Measurements from ENCODE around the gene YTHDF2. TPM values are rescaled to one million over a fixed set of nuclear protein-coding genes. Genes with fewer than 3 reads are reported as not detected.
"Not testable (repeated sequence)": the region's sequence is repeated elsewhere in the genome, so short reads cannot be mapped to it uniquely, and the experiment has no call there.

The YTHDF2 gene
- total and polyA plus RNA-seq, 3 experiments from 2014 or later = 98.3 to 135 (median 105) TPM

DNA sequence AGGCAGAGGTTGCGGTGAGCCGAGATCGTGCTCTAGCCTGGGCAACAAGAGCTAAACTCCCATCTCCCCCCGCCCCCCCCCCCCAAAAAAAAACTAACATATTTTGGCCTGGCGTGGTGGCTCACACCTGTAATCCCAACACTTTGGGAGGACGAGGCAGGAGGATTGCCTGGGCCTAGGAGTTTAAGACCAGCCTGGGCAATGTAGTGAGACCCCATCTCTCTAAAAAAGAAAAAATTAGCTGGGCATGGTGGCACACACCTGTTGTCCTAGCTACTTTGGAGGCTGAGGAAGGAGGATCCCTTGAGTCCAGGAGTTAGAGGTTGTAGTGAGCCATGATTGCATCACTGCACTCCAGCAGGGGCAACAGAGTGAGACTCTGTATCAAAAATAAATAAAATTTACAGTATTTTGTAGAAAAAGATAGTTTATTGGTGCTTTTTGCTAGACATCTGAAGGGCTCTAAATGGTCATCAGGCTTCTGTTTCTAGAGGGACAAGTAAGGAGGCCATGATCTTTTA is 9.0 kb downstream of the YTHDF2 start:
- H3K27ac ChIP-seq (ENCODE audit: low read depth, low read length) = no peak overlapping the region
- POLR2A ChIA-PET = no interaction called here

GRCh38 chr1:28750330-28750729 is 13.6 kb downstream of the YTHDF2 start:
- H3K36me3 ChIP-seq (ENCODE audit: insufficient read depth, low read length) = peaks cover 5% of the 10 kb centered on the region
- H3K4me3 ChIP-seq (ENCODE audit: low read length) = no peak overlapping the region
- Mint-ChIP-seq H3K4me3 (peak overlapping the region; percentile 12 to 62 (median 45)), H3K4me1 (peaks cover 54 to 82% (median 82%) of the 10 kb centered on the region in 3 donors), H3K9me3 (no peaks in the 10 kb centered on the region), H3K27me3 (no peaks in the 10 kb centered on the region), H3K36me3 (peaks cover 0 to 53% (median 13%) of the 10 kb centered on the region in 3 donors), H3K27ac (peak overlapping the region in 6 of 8 donors; percentile 2 to 80 (median 42))
- CTCF ChIA-PET = interaction anchor here (1.0 to 3.2 kb wide), 2 partner anchors 14 to 25 kb away, joined by 3 to 16 read pairs; partner anchors contain the start of gene YTHDF2
- no peak for DNase-seq
- POLR2A ChIA-PET = no interaction called here
- H3K27ac ChIP-seq (ENCODE audit: low read depth, low read length) = peak overlapping the region; percentile 6
- no peaks in the 10 kb centered on the region for H3K27me3 ChIP-seq (ENCODE audit: insufficient read depth, low read length, poor library complexity, severe bottlenecking)
- no peaks in the 10 kb centered on the region for H3K9me3 ChIP-seq (ENCODE audit: low read length)
- H3K4me1 ChIP-seq (ENCODE audit: insufficient read depth, low read length) = peaks cover 95% of the 10 kb centered on the region

More for the DNA sequence above, 9.0 kb downstream of the YTHDF2 start:
- no peaks in the 10 kb centered on the region for H3K27me3 Mint-ChIP-seq
- peak overlapping the region in 3 of 7 donors; percentile 32 to 62 (median 44) for H3K4me3 Mint-ChIP-seq
- peak overlapping the region in 3 of 8 donors; percentile 8 to 61 (median 15) for H3K27ac Mint-ChIP-seq
- no peaks in the 10 kb centered on the region for H3K9me3 Mint-ChIP-seq
- CTCF ChIA-PET = interaction anchor here (1.9 kb wide), 1 partner anchor 9 kb away, joined by 7 read pairs; the partner anchor contains the start of gene YTHDF2
- Histone ChIP-seq H3K4me1 (ENCODE audit: insufficient read depth, low read length) (peaks cover 81% of the 10 kb centered on the region), H3K27me3 (ENCODE audit: insufficient read depth, low read length, poor library complexity, severe bottlenecking) (no peaks in the 10 kb centered on the region), H3K9me3 (ENCODE audit: low read length) (no peaks in the 10 kb centered on the region), H3K4me3 (ENCODE audit: low read length) (no peak overlapping the region), H3K36me3 (ENCODE audit: insufficient read depth, low read length) (peaks cover 46% of the 10 kb centered on the region)
- peaks cover 70 to 90% (median 88%) of the 10 kb centered on the region in 3 donors for H3K4me1 Mint-ChIP-seq
- peaks cover 0 to 76% (median 24%) of the 10 kb centered on the region in 3 donors for H3K36me3 Mint-ChIP-seq
- DNase-seq = no peak

- H3K4me1 ChIP-seq (ENCODE audit: insufficient read depth, low read length) = peaks cover 96% of the 10 kb centered on the region
- H3K27ac ChIP-seq (ENCODE audit: low read depth, low read length); H3K36me3 ChIP-seq (ENCODE audit: insufficient read depth, low read length); H3K4me3 ChIP-seq (ENCODE audit: low read length); H3K27me3 ChIP-seq (ENCODE audit: insufficient read depth, low read length, poor library complexity, severe bottlenecking); H3K27me3 Mint-ChIP-seq; H3K9me3 ChIP-seq (ENCODE audit: low read length); POLR2A ChIA-PET; DNase-seq; H3K9me3 Mint-ChIP-seq: not testable (repeated sequence)
- CTCF ChIA-PET = interaction anchor here (1.0 to 3.2 kb wide), 2 partner anchors 14 to 24 kb away, joined by 3 to 16 read pairs; partner anchors contain the start of gene YTHDF2
- H3K36me3 Mint-ChIP-seq = peaks cover 0 to 50% (median 13%) of the 10 kb centered on the region in 3 donors
- H3K4me3 Mint-ChIP-seq = peak overlapping the region in 3 of 7 donors; percentile 8 to 62 (median 18)
- peak overlapping the region in 1 of 8 donors; percentile 38 for H3K27ac Mint-ChIP-seq
- peaks cover 54 to 79% (median 79%) of the 10 kb centered on the region in 3 donors for H3K4me1 Mint-ChIP-seq
These were observed 14.1 kb downstream of the YTHDF2 start for GRCh38 chr1:28750771-28751294.

DNA sequence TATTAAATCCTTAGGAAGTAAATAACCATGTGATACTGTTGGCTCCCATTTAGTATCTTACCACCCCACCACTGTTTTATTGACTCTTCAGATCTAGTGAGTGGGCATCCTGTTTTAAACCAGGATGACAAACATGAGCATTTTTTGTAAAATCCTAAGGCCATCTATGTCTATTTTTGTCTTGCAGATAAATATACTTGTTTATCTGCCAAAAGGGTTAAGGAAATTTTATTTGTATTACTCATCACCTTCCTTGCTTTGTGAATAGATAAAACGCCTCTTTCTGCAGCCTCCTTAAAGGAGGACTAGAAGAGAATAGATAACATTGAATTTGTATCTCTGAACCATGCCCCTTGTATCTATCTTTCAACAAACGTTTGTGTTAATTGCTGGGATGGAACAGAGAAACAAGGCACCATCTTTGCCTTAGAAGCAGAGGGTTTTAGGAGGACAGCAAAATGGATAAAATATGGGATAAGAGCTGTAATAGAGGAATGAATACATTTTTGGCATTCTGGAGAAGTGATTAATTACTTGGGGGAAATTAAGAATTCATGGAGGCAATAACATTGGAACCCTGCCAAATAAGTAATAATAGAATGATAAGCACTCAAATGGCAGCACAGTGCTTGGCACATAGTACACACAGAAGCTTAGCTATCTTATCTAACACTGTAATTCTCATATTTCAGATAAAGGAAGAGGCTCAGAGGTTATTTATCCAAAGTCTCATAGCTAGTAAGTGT is 14.7 kb downstream of the YTHDF2 start:
- Mint-ChIP-seq H3K27me3 (no peaks in the 10 kb centered on the region), H3K9me3 (no peaks in the 10 kb centered on the region), H3K27ac (peak overlapping the region in 6 of 8 donors; percentile 4 to 86 (median 40)), H3K36me3 (peaks cover 0 to 46% (median 10%) of the 10 kb centered on the region in 3 donors), H3K4me1 (peaks cover 48 to 73% (median 72%) of the 10 kb centered on the region in 3 donors), H3K4me3 (peak overlapping the region in 6 of 7 donors; percentile 1 to 61 (median 12))
- DNase-seq = no peak
- POLR2A ChIA-PET = no interaction called here
- H3K4me1 ChIP-seq (ENCODE audit: insufficient read depth, low read length) = peaks cover 96% of the 10 kb centered on the region
- no peak overlapping the region for H3K4me3 ChIP-seq (ENCODE audit: low read length)
- peaks cover 7% of the 10 kb centered on the region for H3K36me3 ChIP-seq (ENCODE audit: insufficient read depth, low read length)
- H3K27ac ChIP-seq (ENCODE audit: low read depth, low read length) = no peak overlapping the region
- CTCF ChIA-PET = interaction anchor here (1.0 to 3.2 kb wide), 3 partner anchors 11 to 92 kb away, joined by 3 to 16 read pairs (median 3); partner anchors contain the start of gene YTHDF2
- H3K27me3 ChIP-seq (ENCODE audit: insufficient read depth, low read length, poor library complexity, severe bottlenecking) = no peaks in the 10 kb centered on the region
- no peaks in the 10 kb centered on the region for H3K9me3 ChIP-seq (ENCODE audit: low read length)

DNA sequence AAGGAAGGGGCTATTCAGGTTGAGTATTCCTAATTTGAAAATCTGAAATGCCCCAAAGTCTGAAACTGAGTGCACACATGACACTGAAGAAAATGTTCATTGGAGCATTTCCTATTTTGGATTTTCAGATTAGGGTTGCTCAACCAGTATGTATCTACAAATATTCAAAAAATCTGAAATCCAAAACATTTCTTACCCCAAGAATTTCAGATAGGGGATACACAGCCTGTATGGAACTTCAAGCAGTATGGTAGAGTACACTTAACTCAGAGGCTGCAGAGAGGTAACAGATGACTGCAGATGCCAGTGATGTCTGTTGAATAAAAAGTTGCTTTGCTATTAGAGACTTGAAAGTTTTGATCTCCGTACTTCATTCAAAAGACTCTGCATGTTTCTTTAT is 19.0 kb downstream of the YTHDF2 start:
- H3K27me3 ChIP-seq (ENCODE audit: insufficient read depth, low read length, poor library complexity, severe bottlenecking) = no peaks in the 10 kb centered on the region
- Mint-ChIP-seq H3K4me1 (peaks cover 31 to 53% (median 46%) of the 10 kb centered on the region in 3 donors), H3K27ac (no peak overlapping the region), H3K9me3 (no peaks in the 10 kb centered on the region), H3K36me3 (peaks cover 0 to 36% (median 10%) of the 10 kb centered on the region in 3 donors), H3K27me3 (no peaks in the 10 kb centered on the region), H3K4me3 (no peak overlapping the region)
- peaks cover 8% of the 10 kb centered on the region for H3K36me3 ChIP-seq (ENCODE audit: insufficient read depth, low read length)
- H3K27ac ChIP-seq (ENCODE audit: low read depth, low read length) = no peak overlapping the region
- peaks cover 71% of the 10 kb centered on the region for H3K4me1 ChIP-seq (ENCODE audit: insufficient read depth, low read length)
- ChIA-PET POLR2A (no interaction called here), CTCF (interaction anchor here (1.9 kb wide), 1 partner anchor 19 kb away, joined by 6 read pairs; the partner anchor contains the start of gene YTHDF2)
- H3K4me3 ChIP-seq (ENCODE audit: low read length) = no peak overlapping the region
- no peaks in the 10 kb centered on the region for H3K9me3 ChIP-seq (ENCODE audit: low read length)
- no peak for DNase-seq

GRCh38 chr1:28756846-28757245 is 20.1 kb downstream of the YTHDF2 start:
- Mint-ChIP-seq H3K4me3 (peak overlapping the region in 1 of 7 donors; percentile 24), H3K4me1 (peaks cover 28 to 47% (median 41%) of the 10 kb centered on the region in 3 donors), H3K36me3 (peaks cover 0 to 34% (median 10%) of the 10 kb centered on the region in 3 donors), H3K9me3 (no peaks in the 10 kb centered on the region), H3K27ac (peak overlapping the region in 3 of 8 donors; percentile 14 to 32 (median 31)), H3K27me3 (no peaks in the 10 kb centered on the region)
- Histone ChIP-seq H3K27ac (ENCODE audit: low read depth, low read length) (no peak overlapping the region), H3K9me3 (ENCODE audit: low read length) (no peaks in the 10 kb centered on the region), H3K36me3 (ENCODE audit: insufficient read depth, low read length) (peaks cover 8% of the 10 kb centered on the region), H3K4me1 (ENCODE audit: insufficient read depth, low read length) (peaks cover 60% of the 10 kb centered on the region), H3K27me3 (ENCODE audit: insufficient read depth, low read length, poor library complexity, severe bottlenecking) (no peaks in the 10 kb centered on the region), H3K4me3 (ENCODE audit: low read length) (no peak overlapping the region)
- ChIA-PET CTCF (interaction anchor here (1.2 kb wide), 1 partner anchor 21 kb away, joined by 3 read pairs; no protein-coding TSS in a partner anchor), POLR2A (no interaction called here)
- no peak for DNase-seq

- Histone ChIP-seq H3K27me3 (ENCODE audit: insufficient read depth, low read length, poor library complexity, severe bottlenecking) (no peaks in the 10 kb centered on the region), H3K36me3 (ENCODE audit: insufficient read depth, low read length) (peaks cover 8% of the 10 kb centered on the region), H3K27ac (ENCODE audit: low read depth, low read length) (no peak overlapping the region), H3K9me3 (ENCODE audit: low read length) (no peaks in the 10 kb centered on the region), H3K4me1 (ENCODE audit: insufficient read depth, low read length) (peaks cover 45% of the 10 kb centered on the region), H3K4me3 (ENCODE audit: low read length) (no peak overlapping the region)
- Mint-ChIP-seq H3K4me3 (no peak overlapping the region), H3K9me3 (no peaks in the 10 kb centered on the region), H3K36me3 (peaks cover 0 to 30% (median 8%) of the 10 kb centered on the region in 3 donors), H3K27ac (peak overlapping the region in 3 of 8 donors; percentile 13 to 61 (median 15)), H3K4me1 (peaks cover 25 to 39% (median 35%) of the 10 kb centered on the region in 3 donors), H3K27me3 (no peaks in the 10 kb centered on the region)
- ChIA-PET POLR2A (interaction anchor here (0.8 kb wide), 1 partner anchor 115 kb away, joined by 3 read pairs; the partner anchor contains the start of gene TAF12), CTCF (interaction anchor here (1.8 kb wide), 1 partner anchor 22 kb away, joined by 7 read pairs; the partner anchor contains the start of gene YTHDF2)
- DNase-seq = no peak
These were observed 21.7 kb downstream of the YTHDF2 start for GRCh38 chr1:28758420-28758819.

All from CD8-positive, alpha-beta memory T cell (primary cell).